Measurements from ENCODE around the gene SDS.

DNA sequence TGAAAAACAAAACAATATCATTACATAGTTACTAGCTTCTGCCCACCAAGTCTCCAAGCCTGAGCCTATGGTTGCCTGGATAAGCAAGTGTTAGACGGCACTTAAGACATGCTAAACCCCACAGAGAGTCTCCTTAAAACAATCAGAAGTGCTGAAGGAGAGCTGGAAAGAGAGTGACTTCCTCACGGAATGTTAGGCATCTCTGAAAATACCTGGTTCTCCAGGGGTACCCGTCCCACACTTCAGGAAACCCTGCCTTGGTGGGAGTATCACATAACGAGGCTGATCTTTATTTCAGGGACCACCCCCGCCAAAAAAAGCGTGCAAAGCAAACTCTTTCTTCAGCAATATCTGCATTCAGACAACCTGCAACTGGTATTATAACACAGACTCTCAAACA lies 49.6 kb upstream of the SDS start:
- no peak for TF ChIP-seq POLR2AphosphoS5 (IDR thresholded peaks at IDR 0.05)
- TF ChIP-seq, protein P1, sequence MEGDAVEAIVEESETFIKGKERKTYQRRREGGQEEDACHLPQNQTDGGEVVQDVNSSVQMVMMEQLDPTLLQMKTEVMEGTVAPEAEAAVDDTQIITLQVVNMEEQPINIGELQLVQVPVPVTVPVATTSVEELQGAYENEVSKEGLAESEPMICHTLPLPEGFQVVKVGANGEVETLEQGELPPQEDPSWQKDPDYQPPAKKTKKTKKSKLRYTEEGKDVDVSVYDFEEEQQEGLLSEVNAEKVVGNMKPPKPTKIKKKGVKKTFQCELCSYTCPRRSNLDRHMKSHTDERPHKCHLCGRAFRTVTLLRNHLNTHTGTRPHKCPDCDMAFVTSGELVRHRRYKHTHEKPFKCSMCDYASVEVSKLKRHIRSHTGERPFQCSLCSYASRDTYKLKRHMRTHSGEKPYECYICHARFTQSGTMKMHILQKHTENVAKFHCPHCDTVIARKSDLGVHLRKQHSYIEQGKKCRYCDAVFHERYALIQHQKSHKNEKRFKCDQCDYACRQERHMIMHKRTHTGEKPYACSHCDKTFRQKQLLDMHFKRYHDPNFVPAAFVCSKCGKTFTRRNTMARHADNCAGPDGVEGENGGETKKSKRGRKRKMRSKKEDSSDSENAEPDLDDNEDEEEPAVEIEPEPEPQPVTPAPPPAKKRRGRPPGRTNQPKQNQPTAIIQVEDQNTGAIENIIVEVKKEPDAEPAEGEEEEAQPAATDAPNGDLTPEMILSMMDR (IDR thresholded peaks at IDR 0.05), result no peak
- no peak for TF ChIP-seq EP300 (IDR thresholded peaks at IDR 0.05)

All from sigmoid colon (tissue), 4 donors.